KOPT-K1 (cell line): ENCODE measurements around the gene TRAF3IP1.
"Not testable (repeated sequence)": the region's sequence is repeated elsewhere in the genome, so short reads cannot be mapped to it uniquely, and the experiment has no call there.

Experiments used
- H3K27ac ChIP-seq: fragments of 200-600 bp; sonication (generic); 2 replicates; pipeline ENCODE4 v1.5.1; 2016; ENCODE audit warnings: antibody characterized with exemption, mild to moderate bottlenecking, low read depth, low read length; ENCODE audit not compliant: poor library complexity, severe bottlenecking
- H3K36me3 ChIP-seq: fragments of 200-600 bp; sonication (generic); 2 replicates; pipeline ENCODE4 v1.5.1; 2017; ENCODE audit warnings: antibody characterized with exemption, mild to moderate bottlenecking, low read length, moderate library complexity; ENCODE audit not compliant: insufficient read depth
- H3K9me3 ChIP-seq: fragments of 200-600 bp; sonication (generic); 2 replicates; pipeline ENCODE4 v1.5.1; 2017; ENCODE audit warnings: antibody characterized with exemption, low read length, mild to moderate bottlenecking; ENCODE audit not compliant: insufficient read depth, poor library complexity, severe bottlenecking

The TRAF3IP1 gene

GRCh38 chr2:238438856-238439849 is 118.8 kb downstream of the TRAF3IP1 start:
- Histone ChIP-seq H3K36me3 (peaks cover 85% of the 10 kb centered on the region), H3K9me3 (no peaks in the 10 kb centered on the region), H3K27ac (no peak overlapping the region)

GRCh38 chr2:238439917-238440316 is 119.6 kb downstream of the TRAF3IP1 start:
- Histone ChIP-seq H3K36me3 (peaks cover 85% of the 10 kb centered on the region), H3K9me3 (no peaks in the 10 kb centered on the region), H3K27ac (no peak overlapping the region)

GRCh38 chr2:238440331-238440730 is 120.0 kb downstream of the TRAF3IP1 start:
- H3K9me3 ChIP-seq, result no peaks in the 10 kb centered on the region
- H3K36me3 ChIP-seq, result peaks cover 85% of the 10 kb centered on the region

GRCh38 chr2:238440767-238441166 is 120.4 kb downstream of the TRAF3IP1 start:
- H3K36me3 ChIP-seq, result peaks cover 85% of the 10 kb centered on the region
- no peaks in the 10 kb centered on the region for H3K9me3 ChIP-seq
- H3K27ac ChIP-seq, result no peak overlapping the region

More at GRCh38 chr2:238440331-238440730, 120.0 kb downstream of the TRAF3IP1 start:
- no peak overlapping the region for H3K27ac ChIP-seq

GRCh38 chr2:238441262-238442114 is 121.2 kb downstream of the TRAF3IP1 start:
- H3K36me3 ChIP-seq, result peaks cover 85% of the 10 kb centered on the region
- no peaks in the 10 kb centered on the region for H3K9me3 ChIP-seq
- no peak overlapping the region for H3K27ac ChIP-seq

- not testable (repeated sequence) for H3K9me3 ChIP-seq, H3K27ac ChIP-seq
- peaks cover 85% of the 10 kb centered on the region for H3K36me3 ChIP-seq
Observed at GRCh38 chr2:238442257-238442656, 121.9 kb downstream of the TRAF3IP1 start.

- H3K27ac ChIP-seq, result no peak overlapping the region
- no peaks in the 10 kb centered on the region for H3K9me3 ChIP-seq
- peaks cover 85% of the 10 kb centered on the region for H3K36me3 ChIP-seq
Observed at GRCh38 chr2:238444242-238444641, 123.9 kb downstream of the TRAF3IP1 start.

- no peaks in the 10 kb centered on the region for H3K9me3 ChIP-seq
- H3K36me3 ChIP-seq, result peaks cover 85% of the 10 kb centered on the region
- no peak overlapping the region for H3K27ac ChIP-seq
Observed at GRCh38 chr2:238445409-238446190, 125.3 kb downstream of the TRAF3IP1 start.

GRCh38 chr2:238446371-238446770 is 126.1 kb downstream of the TRAF3IP1 start:
- no peaks in the 10 kb centered on the region for H3K9me3 ChIP-seq
- no peak overlapping the region for H3K27ac ChIP-seq
- H3K36me3 ChIP-seq, result peaks cover 87% of the 10 kb centered on the region

- no peak overlapping the region for H3K27ac ChIP-seq
- H3K9me3 ChIP-seq, result no peaks in the 10 kb centered on the region
- peaks cover 100% of the 10 kb centered on the region for H3K36me3 ChIP-seq
Observed at GRCh38 chr2:238448031-238448955, 128.0 kb downstream of the TRAF3IP1 start.

GRCh38 chr2:238449241-238449640 is 128.9 kb downstream of the TRAF3IP1 start:
- H3K36me3 ChIP-seq, result peaks cover 91% of the 10 kb centered on the region
- no peak overlapping the region for H3K27ac ChIP-seq
- no peaks in the 10 kb centered on the region for H3K9me3 ChIP-seq

- Histone ChIP-seq H3K36me3 (peaks cover 84% of the 10 kb centered on the region), H3K27ac (no peak overlapping the region)
Observed at GRCh38 chr2:238449909-238450417, 129.6 kb downstream of the TRAF3IP1 start.

GRCh38 chr2:238450440-238450861 is 130.1 kb downstream of the TRAF3IP1 start:
- Histone ChIP-seq H3K36me3 (peaks cover 79% of the 10 kb centered on the region), H3K9me3 (peaks cover 2% of the 10 kb centered on the region), H3K27ac (no peak overlapping the region)

More at GRCh38 chr2:238449909-238450417, 129.6 kb downstream of the TRAF3IP1 start:
- no peaks in the 10 kb centered on the region for H3K9me3 ChIP-seq
